ENCODE results near the gene GPR39.

DNA sequence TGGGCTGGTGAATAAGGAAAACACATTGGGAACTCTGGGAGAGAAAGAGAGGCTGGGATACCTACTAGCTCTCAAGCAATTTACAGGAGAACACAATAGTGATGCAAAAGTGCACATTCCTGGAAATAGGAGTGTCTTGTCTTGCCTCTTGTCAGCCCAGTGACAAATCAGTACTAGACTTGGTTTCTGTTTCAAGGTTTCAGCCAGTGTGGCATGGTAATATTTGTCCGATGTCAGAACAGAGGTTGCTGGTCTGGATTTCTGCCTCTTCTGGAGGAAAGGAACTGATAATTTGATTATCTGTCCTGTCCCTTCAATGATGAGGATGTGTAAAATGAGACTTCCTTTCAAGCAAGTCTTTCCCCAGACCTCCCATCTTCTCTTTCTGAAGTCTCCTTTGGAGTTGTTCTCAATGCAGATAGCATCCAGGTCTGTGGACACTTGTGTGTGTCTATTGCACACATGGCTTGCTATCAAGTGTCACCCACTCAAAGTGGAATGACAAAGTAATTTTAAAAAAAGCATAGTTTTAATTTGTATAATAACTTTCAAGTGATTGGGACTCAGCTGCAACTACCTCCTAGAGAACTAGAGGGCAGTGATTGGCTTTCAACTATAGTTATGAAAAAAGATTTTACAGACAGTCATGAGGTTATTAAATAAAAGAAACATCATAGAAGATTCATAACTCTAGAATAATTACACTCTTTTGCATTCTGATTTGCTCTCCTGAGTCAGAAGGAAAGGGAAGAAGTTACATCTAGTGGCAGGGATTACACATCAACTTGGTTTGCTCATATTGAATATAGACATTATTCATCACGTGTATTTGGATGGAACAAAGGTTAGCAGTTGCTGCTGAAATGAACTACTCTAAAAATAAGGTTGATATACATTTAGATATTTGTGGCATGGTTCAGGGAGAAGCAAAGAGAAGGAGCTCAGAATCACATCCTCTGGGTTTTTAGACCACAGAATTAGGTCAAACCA, 4.5 kb downstream of the GPR39 start:
- TF ChIP-seq, protein P1, sequence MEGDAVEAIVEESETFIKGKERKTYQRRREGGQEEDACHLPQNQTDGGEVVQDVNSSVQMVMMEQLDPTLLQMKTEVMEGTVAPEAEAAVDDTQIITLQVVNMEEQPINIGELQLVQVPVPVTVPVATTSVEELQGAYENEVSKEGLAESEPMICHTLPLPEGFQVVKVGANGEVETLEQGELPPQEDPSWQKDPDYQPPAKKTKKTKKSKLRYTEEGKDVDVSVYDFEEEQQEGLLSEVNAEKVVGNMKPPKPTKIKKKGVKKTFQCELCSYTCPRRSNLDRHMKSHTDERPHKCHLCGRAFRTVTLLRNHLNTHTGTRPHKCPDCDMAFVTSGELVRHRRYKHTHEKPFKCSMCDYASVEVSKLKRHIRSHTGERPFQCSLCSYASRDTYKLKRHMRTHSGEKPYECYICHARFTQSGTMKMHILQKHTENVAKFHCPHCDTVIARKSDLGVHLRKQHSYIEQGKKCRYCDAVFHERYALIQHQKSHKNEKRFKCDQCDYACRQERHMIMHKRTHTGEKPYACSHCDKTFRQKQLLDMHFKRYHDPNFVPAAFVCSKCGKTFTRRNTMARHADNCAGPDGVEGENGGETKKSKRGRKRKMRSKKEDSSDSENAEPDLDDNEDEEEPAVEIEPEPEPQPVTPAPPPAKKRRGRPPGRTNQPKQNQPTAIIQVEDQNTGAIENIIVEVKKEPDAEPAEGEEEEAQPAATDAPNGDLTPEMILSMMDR (IDR thresholded peaks at IDR 0.05) = no peak
- no peak for TF ChIP-seq EP300 (IDR thresholded peaks at IDR 0.05)
